Body of pancreas (tissue), 4 donors: ENCODE results near the gene RUNDC1.

Experiments used
- POLR2A ChIP-seq, 3 donors: fragments of 450-650 bp; IDR thresholded peaks; one replicate each; pipeline ENCODE4 v1.6.1; 2016; ENCODE audit warnings: antibody characterized with exemption in 3 of 3, mild to moderate bottlenecking in 2 of 3
- TF ChIP-seq, protein P1 (sequence below), 7 experiments: fragments of 450-650 bp in 4 of 7; fragments of 200-600 bp in 3 of 7; sonication (generic) in 3 of 7; IDR thresholded peaks; one replicate each; pipeline ENCODE4 v1.5.1; 2016 to 2019; ENCODE audit warnings: antibody characterized with exemption in 7 of 7

DNA sequence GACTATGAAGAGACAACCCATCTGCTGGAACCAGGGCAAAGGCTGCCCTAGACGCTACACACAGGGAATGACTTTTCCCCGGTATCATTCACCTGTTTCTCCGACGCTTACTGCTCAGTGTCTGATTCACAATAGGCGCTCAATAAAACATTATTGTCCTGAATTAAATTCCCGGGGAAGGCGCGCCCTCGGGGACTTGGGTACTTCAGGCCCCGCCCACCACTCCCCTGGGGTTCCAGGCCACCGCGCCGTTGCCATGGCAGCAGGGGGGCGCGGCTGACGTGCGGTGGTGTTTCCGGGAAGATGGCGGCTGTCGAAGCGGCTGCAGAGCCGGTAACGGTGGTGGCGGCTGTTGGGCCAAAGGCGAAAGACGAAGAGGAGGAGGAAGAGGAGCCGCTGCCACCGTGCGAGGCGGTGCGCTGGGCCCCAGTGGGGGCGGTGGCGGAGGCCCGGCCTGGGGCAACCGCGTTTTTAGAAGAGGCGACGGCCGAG, at the start of gene RUNDC1:
- TF ChIP-seq, protein P1, sequence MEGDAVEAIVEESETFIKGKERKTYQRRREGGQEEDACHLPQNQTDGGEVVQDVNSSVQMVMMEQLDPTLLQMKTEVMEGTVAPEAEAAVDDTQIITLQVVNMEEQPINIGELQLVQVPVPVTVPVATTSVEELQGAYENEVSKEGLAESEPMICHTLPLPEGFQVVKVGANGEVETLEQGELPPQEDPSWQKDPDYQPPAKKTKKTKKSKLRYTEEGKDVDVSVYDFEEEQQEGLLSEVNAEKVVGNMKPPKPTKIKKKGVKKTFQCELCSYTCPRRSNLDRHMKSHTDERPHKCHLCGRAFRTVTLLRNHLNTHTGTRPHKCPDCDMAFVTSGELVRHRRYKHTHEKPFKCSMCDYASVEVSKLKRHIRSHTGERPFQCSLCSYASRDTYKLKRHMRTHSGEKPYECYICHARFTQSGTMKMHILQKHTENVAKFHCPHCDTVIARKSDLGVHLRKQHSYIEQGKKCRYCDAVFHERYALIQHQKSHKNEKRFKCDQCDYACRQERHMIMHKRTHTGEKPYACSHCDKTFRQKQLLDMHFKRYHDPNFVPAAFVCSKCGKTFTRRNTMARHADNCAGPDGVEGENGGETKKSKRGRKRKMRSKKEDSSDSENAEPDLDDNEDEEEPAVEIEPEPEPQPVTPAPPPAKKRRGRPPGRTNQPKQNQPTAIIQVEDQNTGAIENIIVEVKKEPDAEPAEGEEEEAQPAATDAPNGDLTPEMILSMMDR (IDR thresholded peaks at IDR 0.05), result no peak
- TF ChIP-seq POLR2A (IDR thresholded peaks at IDR 0.05), result peak; percentile 28 to 78 (median 67)
